Measurements from ENCODE around the gene RPL9.
"Not testable (repeated sequence)": the region's sequence is repeated elsewhere in the genome, so short reads cannot be mapped to it uniquely, and the experiment has no call there.

- not testable (repeated sequence) for TF ChIP-seq CTCF, POLR2A (IDR thresholded peaks at IDR 0.05)
Measured at GRCh38 chr4:39458161-39458504, 589 bp downstream of the RPL9 start.
